T-helper 1 cell treated with Interleukin-12 subunit alpha and Interleukin-12 subunit beta and Interleukin-4 antibody, amounts not matched to agents 30 ng/mL and 1 ng/mL, for 36 hours (primary cell): ENCODE data around the gene OTULINL. TPM values are rescaled to one million over a fixed set of nuclear protein-coding genes. Genes with fewer than 3 reads are reported as not detected.

Source experiments
- intact Hi-C: fragments of 100-400 bp; cut with micrococcal nuclease; formaldehyde crosslinking; loops from one replicate; pipeline ENCODE4 v1.15.1; 2024
- total RNA-seq: library from RNA; stranded (reverse); gene quantifications from 2 replicates; pipeline ENCODE4 v1.2.3, GENCODE V29; 2022

The OTULINL gene
- total RNA-seq, 1 donor from 2014 or later, result 23.9 TPM

GRCh38 chr5:14576206-14576605 lies 5.4 kb upstream of the OTULINL start:
- intact Hi-C loops, result no loop called here

DNA sequence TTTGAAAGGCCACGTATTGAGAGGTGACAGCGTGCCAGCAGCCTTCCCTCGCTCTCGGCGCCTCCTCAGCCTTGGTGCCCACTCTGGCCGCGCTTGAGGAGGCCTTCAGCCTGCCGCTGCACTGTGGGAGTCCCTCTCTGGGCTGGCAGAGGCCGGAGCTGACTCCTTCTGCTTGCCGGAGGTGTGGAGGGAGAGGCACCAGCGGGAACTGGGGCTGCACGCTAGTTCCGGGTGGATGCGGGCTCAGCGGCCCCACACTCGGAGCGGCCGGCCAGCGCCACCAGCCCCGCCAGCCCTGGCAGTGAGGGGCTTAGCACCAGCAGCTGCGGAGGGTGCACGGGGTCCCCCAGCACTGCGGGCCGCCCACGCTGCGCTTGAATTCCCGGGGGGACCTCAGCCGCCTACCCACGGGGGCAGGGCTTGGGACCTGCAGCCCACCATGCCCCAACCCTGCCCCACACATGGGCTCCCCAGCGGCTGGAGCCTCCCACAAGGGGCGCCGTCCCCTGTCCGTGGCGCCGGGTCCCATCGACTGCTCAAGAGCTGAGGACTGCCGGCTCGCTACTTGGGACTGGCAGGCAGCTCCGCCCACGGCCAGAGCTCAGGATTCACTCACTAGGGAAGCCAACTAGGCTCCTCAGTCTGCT lies 4.4 kb upstream of the OTULINL start:
- intact Hi-C loops, result no loop called here

DNA sequence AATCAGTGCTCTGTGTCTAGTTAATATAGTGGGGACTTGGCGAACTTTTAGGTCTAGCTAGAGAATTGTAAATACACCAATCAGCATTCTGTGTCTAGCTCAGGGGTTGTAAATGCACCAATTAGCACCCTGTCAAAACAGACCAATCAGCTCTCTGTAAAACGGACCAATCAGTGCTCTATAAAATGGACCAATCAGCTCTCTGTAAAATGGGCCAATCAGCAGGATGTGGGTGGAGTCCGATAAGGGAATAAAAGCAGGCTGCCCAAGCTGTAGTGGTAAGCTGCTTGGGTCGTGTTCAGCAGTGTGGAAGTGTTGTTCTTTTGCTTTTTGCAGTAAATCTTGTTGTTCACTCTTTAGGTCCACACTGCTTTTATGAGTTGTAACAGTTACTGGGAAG lies 3.6 kb upstream of the OTULINL start:
- intact Hi-C loops, result no loop called here

DNA sequence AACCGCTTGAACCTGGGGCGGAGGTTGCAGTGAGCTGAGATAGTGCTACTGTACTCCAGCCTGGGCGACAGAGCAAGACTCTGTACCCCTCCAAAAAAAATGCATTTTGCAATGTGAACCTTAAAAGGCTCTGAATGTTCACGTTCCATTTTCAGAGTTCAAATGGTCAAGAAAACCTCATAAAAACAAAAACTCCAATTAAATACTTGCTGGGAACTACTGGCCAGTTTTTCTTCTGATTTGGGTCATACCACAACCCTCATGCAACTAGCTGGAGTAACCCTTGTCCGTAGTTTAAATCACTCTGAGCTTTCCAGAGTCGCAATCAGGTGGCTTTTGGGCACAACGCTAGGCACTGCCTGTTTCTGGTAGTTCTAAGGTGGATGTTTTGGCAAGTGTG lies 2.3 kb upstream of the OTULINL start:
- intact Hi-C loops, result no loop called here

DNA sequence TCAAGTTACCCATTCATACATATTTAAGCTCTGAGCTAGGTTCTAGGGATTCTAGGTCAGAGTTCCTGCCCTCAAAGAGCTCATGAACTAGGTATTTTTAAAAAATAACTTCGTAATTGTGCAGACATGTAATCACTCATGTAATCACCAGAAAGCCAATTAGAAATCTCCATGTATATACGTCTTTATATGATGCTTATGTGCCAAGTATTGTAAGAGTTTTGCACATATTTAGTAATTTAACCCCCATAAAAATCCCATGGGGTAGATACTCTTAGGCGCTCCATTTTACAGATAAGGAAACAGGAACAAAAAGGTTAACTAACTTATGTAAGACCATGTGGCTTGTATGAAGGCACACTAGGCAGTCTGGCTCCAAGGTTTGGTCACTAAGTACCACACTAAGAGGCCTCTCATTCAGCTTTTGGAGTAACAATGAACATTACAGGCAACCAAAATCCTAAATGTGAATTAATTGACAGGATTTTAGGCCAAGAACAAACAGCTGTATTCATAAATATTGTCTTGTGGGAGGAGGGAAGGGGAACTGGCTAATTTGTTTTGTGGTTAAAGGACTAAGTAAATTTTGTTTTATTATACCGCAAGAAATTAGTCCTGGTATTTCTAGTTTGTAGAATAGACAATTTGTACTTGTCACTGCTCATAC lies 1.7 kb upstream of the OTULINL start:
- intact Hi-C loops, result loop anchor here (1.0 to 10.0 kb wide), 4 partner anchors 126 to 1885 kb away; partner anchors contain the start of genes ANKH, TRIO and ZNF622

DNA sequence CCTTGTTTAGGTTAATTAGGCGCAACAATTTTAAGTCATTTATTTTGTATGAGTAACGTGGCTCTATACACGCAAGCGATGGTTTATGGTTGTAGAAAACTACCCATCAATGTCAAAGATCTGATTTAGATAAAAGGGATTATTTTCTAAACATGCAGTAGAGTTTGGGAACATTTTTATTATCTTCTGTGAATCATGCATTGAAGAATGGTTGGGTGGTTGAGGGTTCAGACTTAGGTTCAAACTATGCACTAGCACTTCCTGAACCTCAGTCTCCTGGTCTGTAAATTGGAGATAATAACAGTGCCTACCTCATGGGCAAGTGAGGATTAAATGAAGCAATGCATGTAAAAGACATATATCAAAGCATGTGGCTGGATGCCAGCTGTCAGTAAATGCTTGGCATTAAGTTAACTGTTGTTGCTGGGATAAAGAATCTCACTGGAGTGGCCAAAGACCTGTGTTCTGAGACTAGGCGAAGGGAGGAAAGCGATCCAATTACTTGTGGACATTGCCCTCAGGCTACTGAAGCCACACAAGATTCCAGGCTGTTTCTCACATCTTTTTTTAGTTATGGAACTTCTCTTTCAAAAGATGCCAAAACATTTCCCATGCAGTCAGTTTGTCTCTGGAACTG lies 1.1 kb upstream of the OTULINL start:
- intact Hi-C loops, result loop anchor here (1.0 to 10.0 kb wide), 5 partner anchors 126 to 1884 kb away; partner anchors contain the start of genes ANKH, TRIO and ZNF622

DNA sequence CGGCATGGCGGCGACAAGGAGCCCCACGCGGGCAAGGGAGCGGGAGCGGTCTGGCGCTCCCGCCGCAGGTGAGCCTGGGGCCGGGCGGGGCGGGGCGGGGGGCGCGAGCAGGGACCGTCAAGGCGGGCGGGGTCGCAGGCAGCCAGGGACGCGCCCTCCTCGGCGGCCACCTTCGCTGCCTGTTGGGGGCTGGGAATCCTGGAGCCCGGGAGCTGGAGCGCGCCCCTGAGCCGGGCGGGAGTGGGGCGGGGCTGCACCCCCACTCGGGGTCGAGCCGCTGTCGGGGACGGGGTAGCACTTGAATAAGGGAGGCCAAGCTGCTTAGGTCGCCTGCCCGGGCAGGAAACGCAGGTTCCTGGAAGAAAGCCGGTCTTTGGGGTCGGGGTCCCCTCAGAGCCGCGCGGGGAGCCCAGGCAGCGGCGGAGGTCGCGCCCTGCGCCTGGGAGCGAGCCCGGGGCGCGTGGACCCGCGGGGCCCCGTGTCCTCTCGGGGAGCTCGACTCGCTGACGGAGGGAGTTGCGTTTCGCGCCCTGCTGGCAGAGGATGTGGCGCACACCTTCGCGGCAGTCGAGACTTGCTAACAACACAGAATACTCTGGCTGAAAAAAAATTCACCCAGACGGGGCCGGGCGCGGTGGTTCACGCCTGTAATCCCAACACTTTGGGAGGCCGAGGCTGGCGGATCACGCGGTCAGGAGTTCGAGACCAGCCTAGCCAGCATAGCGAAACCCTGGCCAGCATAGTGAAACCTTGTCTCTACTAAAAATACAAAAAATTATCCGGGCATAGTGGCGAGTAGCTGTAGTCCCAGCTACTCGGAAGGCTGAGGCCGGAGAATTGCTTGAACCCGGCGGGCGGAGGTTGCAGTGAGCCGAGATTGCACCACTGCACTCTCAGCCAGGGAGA lies 552 bp downstream of the OTULINL start:
- intact Hi-C loops, result loop anchor here (1.0 to 10.0 kb wide), 11 partner anchors 13 to 1883 kb away; partner anchors contain the start of genes ANKH, OTULIN, TRIO and ZNF622

- intact Hi-C loops, result loop anchor here (1.0 to 10.0 kb wide), 9 partner anchors 13 to 1882 kb away; partner anchors contain the start of genes OTULIN, TRIO and ZNF622
These were observed 1.2 kb downstream of the OTULINL start for GRCh38 chr5:14582797-14583137.

DNA sequence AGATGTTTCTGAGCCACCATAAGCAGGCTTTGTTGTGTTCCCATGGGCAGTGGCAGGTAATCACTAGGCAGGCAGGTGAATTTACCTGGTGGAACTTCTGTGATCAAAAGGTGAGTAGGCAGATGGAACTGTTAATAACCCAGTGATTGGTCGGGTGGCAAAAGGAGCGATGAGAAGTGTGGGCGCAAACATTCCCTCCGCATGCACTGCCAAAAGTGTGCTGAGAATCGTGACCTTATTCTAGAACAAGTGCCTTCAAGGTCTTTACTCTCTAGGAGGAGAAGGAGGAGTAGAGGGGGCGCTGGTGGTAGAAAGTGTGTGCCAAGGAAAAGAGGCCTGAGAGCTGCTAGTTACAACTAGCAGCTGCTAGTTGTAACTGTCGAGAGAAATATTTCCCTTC lies 3.3 kb downstream of the OTULINL start:
- intact Hi-C loops, result loop anchor here (5.0 to 10.0 kb wide), 2 partner anchors 443 to 1880 kb away; partner anchors contain the start of genes TRIO and ZNF622

- intact Hi-C loops, result loop anchor here (10.0 kb wide), 1 partner anchor 1878 kb away; the partner anchor contains the start of gene ZNF622
These were observed 5.6 kb downstream of the OTULINL start for GRCh38 chr5:14587150-14587549.

DNA sequence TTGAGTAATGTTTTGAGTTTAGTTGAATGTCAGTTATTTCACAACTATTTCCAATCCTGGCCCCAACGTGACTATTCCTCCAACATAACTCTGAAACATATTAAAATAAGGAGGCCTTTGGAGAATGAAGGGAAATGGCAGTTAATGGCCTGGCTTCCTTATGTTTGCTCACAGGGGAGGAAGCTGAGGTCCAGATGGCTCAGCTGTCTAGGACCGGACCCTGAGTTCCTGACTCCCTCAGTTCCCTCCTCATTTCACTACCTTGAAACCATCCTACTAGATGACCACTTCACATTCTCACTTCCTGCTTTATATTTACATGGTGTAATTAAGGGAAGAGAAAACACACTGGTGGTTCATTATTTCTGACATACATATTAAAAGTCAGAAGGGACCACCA lies 6.6 kb downstream of the OTULINL start:
- intact Hi-C loops, result loop anchor here (10.0 kb wide), 1 partner anchor 1877 kb away; the partner anchor contains the start of gene ZNF622

DNA sequence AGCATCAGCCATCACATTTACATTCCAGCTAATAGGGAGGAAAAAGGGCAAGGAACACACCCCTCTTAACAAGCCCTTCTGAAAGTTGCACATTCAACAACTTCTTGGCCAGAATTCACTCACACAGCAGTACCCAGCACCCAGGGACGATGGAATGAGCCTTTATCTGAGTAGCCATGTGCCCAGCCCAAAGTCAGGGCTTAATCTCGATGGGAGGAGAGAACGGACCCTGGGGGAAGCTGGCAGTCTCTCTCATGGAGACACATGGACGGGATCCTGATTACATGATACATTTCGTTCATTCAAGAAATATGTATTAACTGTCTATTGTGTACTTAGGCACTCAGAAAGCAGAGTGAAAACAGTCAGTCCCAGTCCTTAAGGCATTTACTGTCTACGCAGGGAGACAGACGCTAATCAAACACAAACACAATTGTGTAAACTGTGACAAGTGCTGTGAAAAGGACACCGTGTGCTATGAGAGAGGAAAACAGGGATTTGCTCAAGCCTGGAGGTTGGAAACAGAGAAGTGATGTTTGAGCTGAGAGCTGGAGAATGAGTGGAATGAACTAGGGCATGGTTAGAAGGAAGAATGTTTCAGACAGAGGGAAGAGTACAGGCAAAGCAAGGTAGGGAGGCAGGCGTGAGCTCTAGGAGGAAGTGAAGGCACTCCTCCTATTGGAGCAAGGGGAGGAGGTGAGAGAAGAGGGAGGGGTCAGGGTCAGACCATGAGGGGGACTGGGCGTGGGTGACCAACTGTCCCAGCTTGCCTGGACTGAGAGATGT lies 7.4 kb downstream of the OTULINL start:
- intact Hi-C loops, result loop anchor here (10.0 kb wide), 1 partner anchor 1876 kb away; the partner anchor contains the start of gene ZNF622

DNA sequence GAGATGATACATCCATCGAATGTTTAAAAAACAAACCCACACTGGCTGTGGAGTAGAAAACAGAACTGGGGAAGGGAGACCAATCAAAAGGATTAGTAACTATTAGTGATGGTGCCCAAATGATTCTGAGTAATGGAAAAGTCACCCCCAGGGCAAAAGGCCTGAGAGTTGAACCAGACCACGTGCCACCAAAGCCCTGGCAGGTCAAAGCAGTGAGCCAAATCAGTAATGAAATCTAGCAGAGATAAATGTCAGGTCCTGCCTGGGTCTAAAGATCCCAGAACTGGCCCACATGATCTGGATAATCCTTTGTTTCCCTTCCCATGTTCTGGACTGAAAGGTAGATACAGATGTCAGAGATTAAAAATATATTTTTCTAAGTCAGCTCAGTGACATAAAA lies 9.4 kb downstream of the OTULINL start:
- intact Hi-C loops, result no loop called here

DNA sequence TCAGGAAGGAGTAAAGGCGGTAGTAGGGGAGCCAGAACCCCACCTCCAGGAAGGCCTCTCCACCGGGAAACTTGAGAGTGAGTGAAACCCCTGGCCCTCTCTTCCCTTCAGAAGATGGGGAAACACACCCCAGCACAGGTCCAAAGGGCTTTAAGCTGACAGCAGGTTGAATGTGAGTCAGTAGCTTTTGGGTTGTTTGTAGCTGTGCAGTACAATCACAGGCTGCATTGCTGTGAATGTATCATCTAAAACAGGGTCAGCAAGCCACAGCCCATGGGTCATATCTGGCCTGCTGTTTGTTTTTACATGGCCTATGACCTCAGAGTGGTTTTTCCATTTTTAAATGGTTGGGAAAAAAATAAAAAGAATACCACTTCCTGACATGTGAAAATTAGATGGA lies 10.0 kb downstream of the OTULINL start:
- intact Hi-C loops, result no loop called here

- intact Hi-C loops, result loop anchor here (1.0 to 2.0 kb wide), 2 partner anchors 179 to 216 kb away; no protein-coding TSS in a partner anchor
These were observed 11.9 kb downstream of the OTULINL start for GRCh38 chr5:14593326-14594021.

DNA sequence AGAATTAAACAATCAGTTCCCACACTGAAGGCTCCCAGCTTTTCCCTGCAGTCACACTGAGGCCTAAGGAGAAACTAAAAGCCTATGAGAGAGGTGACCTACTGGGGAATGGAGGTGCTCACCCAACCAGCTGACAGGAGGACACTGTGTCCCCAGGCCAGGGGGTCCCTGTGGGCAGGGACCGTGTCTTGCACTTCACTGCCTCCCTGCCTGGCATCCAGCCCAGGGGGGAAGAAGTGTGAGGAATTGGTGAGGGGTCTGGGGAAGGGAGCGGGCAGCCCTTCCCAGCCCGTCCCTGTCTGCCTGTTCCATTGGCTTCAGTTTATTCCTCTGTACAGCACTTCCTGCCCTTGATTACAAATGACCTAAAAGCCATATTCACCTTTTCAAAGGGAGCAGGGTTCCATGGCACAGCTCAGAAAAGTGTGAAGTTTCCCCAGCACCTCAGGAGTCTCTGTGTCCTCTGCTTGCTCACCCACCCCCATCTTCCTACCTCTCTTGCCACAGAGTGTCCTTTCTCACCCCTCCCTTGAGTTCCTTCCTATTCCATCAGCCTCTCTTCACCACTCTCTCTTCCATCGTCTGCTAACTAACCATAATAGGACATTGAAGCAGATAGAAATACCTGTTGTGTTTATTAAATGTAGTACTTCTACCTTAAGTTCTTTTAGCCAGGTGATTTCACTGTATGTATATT lies 12.9 kb downstream of the OTULINL start:
- intact Hi-C loops, result loop anchor here (1.0 to 5.0 kb wide), 10 partner anchors 12 to 398 kb away; partner anchors contain the start of genes ANKH and OTULIN

DNA sequence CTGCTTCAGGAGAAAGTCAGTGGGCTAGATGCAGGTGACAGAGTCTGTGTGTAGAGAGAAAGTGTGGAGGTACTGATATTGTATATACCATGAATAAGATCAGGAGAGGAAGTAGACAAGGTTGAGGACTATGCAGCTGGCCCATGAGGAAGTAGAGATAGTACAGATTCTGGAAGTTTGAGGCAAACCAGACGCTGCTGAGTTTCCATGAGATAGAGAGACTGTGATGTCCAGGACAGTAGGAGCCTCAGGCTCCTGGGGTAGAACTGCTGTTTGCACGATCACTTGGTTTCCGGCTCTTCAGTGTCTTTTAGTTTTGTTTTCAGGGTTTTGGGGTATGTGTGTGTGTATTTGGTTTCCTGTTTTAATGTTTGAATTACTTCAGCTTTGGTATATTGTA lies 13.6 kb downstream of the OTULINL start:
- intact Hi-C loops, result loop anchor here (1.0 to 5.0 kb wide), 10 partner anchors 13 to 397 kb away; partner anchors contain the start of genes ANKH and OTULIN

- intact Hi-C loops, result loop anchor here (1.0 to 5.0 kb wide), 10 partner anchors 14 to 396 kb away; partner anchors contain the start of genes ANKH and OTULIN
These were observed 14.3 kb downstream of the OTULINL start for GRCh38 chr5:14595891-14596290.
